Epithelial cell of esophagus (primary cell): Measurements from ENCODE around the gene CHIC2.

ENCODE experiments used
- DNase-seq: peaks from one replicate; pipeline ENCODE4 v3.0.0; 2010; ENCODE audit warnings: low read depth
- H3K4me3 ChIP-seq: 2 replicates; pipeline ENCODE4 v1.5.1; 2011; ENCODE audit warnings: mild to moderate bottlenecking, low read length, control low read depth
- CTCF ChIP-seq: IDR thresholded peaks from 2 replicates; pipeline ENCODE4 v1.5.1; 2011; ENCODE audit warnings: low read depth, mild to moderate bottlenecking, low read length, control low read depth, inconsistent platforms; ENCODE audit not compliant: insufficient read depth; ENCODE audit errors: missing control alignments

CHIC2 gene

DNA sequence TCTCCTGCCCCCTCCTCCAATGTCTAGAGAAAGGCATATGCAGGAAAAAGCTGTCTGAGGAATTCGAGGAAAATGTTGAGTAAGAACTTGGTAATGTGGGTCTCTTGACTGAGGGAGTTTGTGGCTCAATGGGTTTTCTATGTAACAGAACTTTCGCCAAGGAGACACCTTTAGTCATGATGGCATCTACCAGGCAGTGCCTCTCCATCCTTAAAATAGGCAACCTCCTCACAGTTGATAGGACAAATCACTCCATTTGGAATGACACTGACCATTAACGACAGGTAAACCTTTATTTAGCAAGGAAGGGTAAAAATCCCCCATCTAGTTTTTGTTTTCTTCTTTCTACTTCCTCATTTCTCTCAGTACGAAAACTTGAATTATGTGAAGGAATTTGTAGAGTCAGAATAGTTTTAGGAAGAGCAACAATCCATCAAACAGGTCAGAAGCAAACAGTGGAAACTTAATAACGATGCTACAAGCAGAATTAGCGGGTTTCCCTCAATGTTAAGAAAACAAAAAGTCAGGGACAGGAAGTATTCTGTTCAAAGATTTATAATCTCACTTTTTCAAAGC, 38.2 kb upstream of the CHIC2 start:
- TF ChIP-seq CTCF, result no peak
- no peak overlapping the region for H3K4me3 ChIP-seq
- DNase-seq, result no peak

DNA sequence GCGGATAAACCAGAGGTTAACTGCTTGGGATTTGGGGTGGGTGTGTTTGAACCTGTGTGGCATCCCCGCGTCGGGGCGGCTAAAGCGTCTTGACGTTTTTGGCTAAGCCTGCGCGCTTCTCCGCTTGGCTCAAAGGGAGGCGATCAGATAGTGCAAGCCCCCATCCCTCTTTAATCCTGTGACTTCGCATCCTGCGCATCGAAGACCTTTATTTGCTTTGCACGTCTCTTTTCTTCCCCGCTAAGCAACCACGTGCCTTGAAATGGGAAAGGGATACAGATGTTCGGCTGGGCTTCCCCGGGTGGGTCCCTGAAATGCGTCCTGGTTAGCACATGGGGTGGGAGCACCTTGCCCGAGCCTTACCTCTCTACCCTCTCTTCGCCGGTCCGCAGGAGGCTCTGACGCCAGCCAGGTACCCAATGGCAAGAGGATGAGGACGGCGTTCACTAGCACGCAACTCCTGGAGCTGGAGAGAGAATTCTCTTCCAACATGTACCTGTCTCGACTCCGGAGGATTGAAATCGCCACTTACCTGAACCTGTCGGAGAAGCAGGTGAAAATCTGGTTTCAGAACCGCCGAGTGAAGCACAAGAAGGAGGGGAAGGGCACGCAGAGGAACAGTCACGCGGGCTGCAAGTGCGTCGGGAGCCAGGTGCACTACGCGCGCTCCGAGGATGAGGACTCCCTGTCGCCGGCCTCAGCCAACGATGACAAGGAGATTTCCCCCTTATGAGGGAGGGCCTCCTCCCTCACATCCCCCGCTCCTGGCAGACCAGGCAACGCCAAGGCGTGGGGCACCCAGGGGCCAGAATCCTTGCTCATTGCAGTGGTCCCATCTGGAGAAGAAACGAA, 37.0 kb upstream of the CHIC2 start:
- TF ChIP-seq CTCF, result no peak
- no peak for DNase-seq
- no peak overlapping the region for H3K4me3 ChIP-seq

- no peak overlapping the region for H3K4me3 ChIP-seq
- DNase-seq, result no peak
- no peak for TF ChIP-seq CTCF
These were observed 36.3 kb upstream of the CHIC2 start for GRCh38 chr4:54100595-54101189.

DNA sequence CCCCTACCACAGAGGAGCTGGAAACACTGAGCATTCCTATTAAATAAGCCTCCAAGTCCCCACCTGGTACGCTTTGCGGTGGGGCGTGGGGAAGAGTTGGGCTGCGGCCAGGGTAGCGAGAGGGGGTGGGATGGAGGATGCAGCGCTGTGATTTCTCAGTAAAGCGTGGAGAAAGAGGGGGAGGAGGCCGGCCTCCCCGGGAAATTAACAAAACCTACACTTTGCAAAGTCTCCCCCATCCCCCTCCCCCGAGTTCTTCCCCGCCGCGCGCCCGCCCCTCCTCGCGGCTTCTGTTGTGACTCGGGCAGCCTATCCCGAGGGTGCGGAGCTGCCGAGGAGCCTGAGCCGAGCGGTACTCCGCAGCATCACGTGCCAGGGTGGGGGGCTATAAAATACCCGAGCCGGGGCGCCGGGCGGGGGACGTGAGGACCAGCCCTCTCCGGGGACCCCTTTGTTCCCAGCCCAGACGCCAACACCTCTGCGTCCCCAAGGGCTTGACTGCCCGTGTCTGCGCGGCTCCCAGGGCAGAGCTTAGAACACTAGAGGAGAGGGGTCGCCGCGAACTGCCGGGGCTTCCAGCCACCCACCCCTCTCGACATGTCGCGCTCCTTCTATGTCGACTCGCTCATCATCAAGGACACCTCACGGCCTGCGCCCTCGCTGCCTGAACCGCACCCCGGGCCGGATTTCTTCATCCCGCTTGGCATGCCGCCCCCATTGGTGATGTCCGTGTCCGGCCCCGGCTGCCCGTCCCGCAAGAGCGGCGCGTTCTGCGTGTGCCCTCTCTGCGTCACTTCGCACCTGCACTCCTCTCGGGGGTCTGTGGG, 35.6 kb upstream of the CHIC2 start, which contains the start of gene GSX2:
Gene GSX2, plus strand, starts transcription at position 416 of the 827 bp plus-strand sequence. Its CDS starts 182 bp downstream, at position 598.
- no peak within 1 kb of the TSS for H3K4me3 ChIP-seq
- DNase-seq, result no peak
- TF ChIP-seq CTCF, result no peak

- TF ChIP-seq CTCF, result no peak
- no peak for DNase-seq
- no peak overlapping the region for H3K4me3 ChIP-seq
These were observed 34.9 kb upstream of the CHIC2 start for GRCh38 chr4:54099287-54099747.

GRCh38 chr4:54098375-54098774, 34.0 kb upstream of the CHIC2 start:
- no peak overlapping the region for H3K4me3 ChIP-seq
- DNase-seq, result no peak
- TF ChIP-seq CTCF, result no peak
